Common myeloid progenitor, CD34-positive (primary cell): ENCODE results near the gene HOXC10.

Experiments used
- CTCF ChIA-PET: fragments of 350-600 bp; sonication (Branson Sonifier 250); formaldehyde crosslinking; loops from one replicate; lab custom pipeline; 2021; ENCODE audit warnings: antibody characterized with exemption; lab: Charles Lee
- POLR2A ChIA-PET: fragments of 350-600 bp; sonication (Branson Sonifier 250); formaldehyde crosslinking; loops from one replicate; lab custom pipeline; 2021; ENCODE audit warnings: antibody characterized with exemption; lab: Charles Lee
- DNase-seq, 3 donors: peaks; one replicate each; pipeline versions ENCODE4 v3.0.0 to v3.0.0-alpha.2; 2013
- H3K27ac ChIP-seq, 2 experiments: 1 replicate in 1 of 2; 2 replicates in 1 of 2; pipeline ENCODE4 v1.7.0; 2013; ENCODE audit warnings: inconsistent platforms in 2 of 2, low read length in 2 of 2, mild to moderate bottlenecking in 2 of 2, low read depth in 1 of 2, moderate library complexity in 1 of 2; ENCODE audit not compliant: severe bottlenecking in 2 of 2, insufficient read depth in 1 of 2, poor library complexity in 1 of 2
- H3K27me3 ChIP-seq, 5 experiments: replicated peaks in 2 of 5; 1 replicate in 3 of 5; 2 replicates in 2 of 5; pipeline versions ENCODE4 v1.6.1 to v1.7.0; 2013; ENCODE audit warnings: low read length in 4 of 5, mild to moderate bottlenecking in 2 of 5, moderate library complexity in 2 of 5, inconsistent platforms in 1 of 5; ENCODE audit not compliant: insufficient read depth in 5 of 5, control insufficient read depth in 4 of 5
- H3K36me3 ChIP-seq, 4 experiments: 1 replicate in 2 of 4; 2 replicates in 2 of 4; pipeline versions ENCODE4 v1.6.1 to v1.7.0; 2013; ENCODE audit warnings: low read length in 3 of 4, control low read depth in 1 of 4, mild to moderate bottlenecking in 1 of 4; ENCODE audit not compliant: control insufficient read depth in 4 of 4, insufficient read depth in 4 of 4
- H3K4me1 ChIP-seq, 4 experiments: 1 replicate in 3 of 4; 2 replicates in 1 of 4; pipeline versions ENCODE4 v1.6.1 to v1.7.1; 2013; ENCODE audit warnings: low read length in 3 of 4, mild to moderate bottlenecking in 3 of 4, control low read depth in 1 of 4, inconsistent platforms in 1 of 4, moderate library complexity in 1 of 4; ENCODE audit not compliant: control insufficient read depth in 4 of 4, insufficient read depth in 4 of 4; ENCODE audit errors: control extremely low read depth in 1 of 4
- H3K4me3 ChIP-seq, 7 experiments: 1 replicate in 4 of 7; 2 replicates in 3 of 7; pipeline versions ENCODE4 v1.5.1 to v1.7.0; 2013; ENCODE audit warnings: mild to moderate bottlenecking in 7 of 7, low read length in 6 of 7, moderate library complexity in 6 of 7, inconsistent platforms in 2 of 7, low read depth in 2 of 7, control low read depth in 1 of 7; ENCODE audit not compliant: insufficient read depth in 4 of 7, control insufficient read depth in 1 of 7; ENCODE audit errors: extremely low read depth in 1 of 7
- H3K9me3 ChIP-seq, 5 experiments: 1 replicate in 4 of 5; 2 replicates in 1 of 5; pipeline versions ENCODE4 v1.6.1 to v1.7.1; 2013; ENCODE audit warnings: low read length in 4 of 5, mild to moderate bottlenecking in 2 of 5, inconsistent platforms in 1 of 5, low read depth in 1 of 5, moderate library complexity in 1 of 5; ENCODE audit not compliant: control insufficient read depth in 4 of 5, insufficient read depth in 2 of 5; ENCODE audit errors: control extremely low read depth in 1 of 5
- WGBS: methylation state at CpG from one replicate; pipeline ENCODE4 v1.1.5; 2013; ENCODE audit not compliant: insufficient coverage; 5-methylcytosine and 5-hydroxymethylcytosine counted together

Gene HOXC10

DNA sequence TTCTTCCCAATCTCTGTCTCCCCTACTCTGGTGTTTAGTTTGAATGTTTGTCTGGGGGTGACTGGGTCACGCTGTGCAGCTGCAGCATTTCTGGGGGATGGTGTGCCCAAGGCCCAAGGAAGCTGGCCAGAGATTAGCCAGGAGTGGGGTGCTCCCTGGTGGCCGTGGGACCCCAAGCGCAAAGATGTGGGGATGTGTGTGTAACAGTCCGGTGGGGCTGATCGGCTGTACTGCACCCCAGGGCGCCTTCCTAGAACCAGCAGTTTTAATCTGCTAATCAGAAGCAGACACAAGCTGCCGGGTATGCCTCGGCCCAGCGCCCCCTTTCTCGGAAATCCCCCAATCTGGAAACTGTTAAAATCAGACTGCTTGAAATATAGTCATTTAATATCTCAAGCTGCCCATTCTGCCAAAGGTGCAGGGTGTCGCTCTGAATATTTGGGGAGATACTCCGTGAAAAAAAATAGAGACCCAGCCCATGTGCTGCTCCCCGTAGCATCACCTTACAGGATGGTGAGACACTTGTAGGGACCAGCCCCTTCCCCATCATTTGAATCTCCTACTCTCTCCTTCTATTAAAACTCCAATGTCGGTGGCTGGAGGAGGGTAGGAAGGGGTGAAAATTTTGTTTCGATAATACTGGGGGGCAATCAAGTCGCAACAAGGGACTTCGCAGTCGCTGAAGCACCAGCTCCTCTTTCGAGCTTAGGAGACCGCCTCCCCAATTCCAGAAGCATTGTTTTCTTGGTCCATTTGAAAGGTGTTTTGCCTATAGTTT lies 19.3 kb downstream of the HOXC10 start:
- Histone ChIP-seq H3K4me1 (peaks cover 0 to 21% (median 11%) of the 10 kb centered on the region in 4 experiments), H3K4me3 (no peak overlapping the region), H3K27ac (no peak overlapping the region), H3K36me3 (no peaks in the 10 kb centered on the region), H3K9me3 (no peaks in the 10 kb centered on the region), H3K27me3 (peaks cover 12 to 98% (median 60%) of the 10 kb centered on the region in 5 experiments)
- DNase-seq, result peak in 1 of 3 donors; percentile 44
- ChIA-PET CTCF (interaction anchor here (0.7 to 6.7 kb wide), 11 partner anchors 13 to 211 kb away, joined by 3 to 101 read pairs (median 5); partner anchors contain the start of gene HOXC12), POLR2A (no interaction called here)
- WGBS, result 26% methylated on average over 14 of the region's 20 CpGs

DNA sequence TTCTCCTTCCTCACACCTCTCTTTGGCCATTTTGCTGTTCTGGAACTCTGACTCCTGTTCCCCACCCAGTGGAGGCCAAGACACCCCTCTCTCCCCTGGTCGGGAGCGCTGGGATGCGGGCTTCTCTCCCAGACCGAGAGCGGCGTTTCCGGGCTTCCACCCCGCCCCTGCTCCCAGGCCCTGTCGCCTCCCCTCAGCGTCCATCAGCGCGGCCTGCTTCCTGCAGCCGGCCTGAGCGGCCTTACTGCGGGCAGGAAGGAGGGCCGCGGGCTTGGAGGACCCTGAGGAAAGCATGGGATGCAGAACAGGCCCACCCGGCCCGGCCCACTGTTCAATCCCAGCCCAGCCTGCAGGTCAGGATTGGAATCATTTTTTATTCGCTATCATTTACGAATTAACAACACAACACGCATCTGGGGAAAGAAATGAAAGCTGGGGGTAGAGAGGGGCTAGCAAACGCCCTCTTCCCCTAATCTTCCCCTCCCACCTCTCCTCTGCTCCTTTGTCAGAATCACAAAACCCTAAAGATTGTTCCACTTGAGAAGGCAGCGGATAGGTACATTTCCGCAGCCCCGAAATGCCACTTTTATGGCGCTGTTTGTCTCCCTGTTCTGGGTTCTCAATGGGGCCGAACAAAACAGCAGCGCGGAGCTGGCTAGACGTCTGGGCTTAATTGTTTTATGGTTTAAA lies 20.0 kb downstream of the HOXC10 start:
- Histone ChIP-seq H3K36me3 (no peaks in the 10 kb centered on the region), H3K4me3 (no peak overlapping the region), H3K4me1 (peaks cover 0 to 19% (median 10%) of the 10 kb centered on the region in 4 experiments), H3K27ac (no peak overlapping the region), H3K9me3 (no peaks in the 10 kb centered on the region), H3K27me3 (peaks cover 12 to 98% (median 63%) of the 10 kb centered on the region in 5 experiments)
- CTCF ChIA-PET, result interaction anchor here (1.0 to 6.7 kb wide), 11 partner anchors 17 to 210 kb away, joined by 3 to 101 read pairs (median 6); partner anchors contain the start of gene HOXC12
- 5% methylated on average over 25 of the region's 31 CpGs for WGBS
- POLR2A ChIA-PET, result no interaction called here
- no peak for DNase-seq

DNA sequence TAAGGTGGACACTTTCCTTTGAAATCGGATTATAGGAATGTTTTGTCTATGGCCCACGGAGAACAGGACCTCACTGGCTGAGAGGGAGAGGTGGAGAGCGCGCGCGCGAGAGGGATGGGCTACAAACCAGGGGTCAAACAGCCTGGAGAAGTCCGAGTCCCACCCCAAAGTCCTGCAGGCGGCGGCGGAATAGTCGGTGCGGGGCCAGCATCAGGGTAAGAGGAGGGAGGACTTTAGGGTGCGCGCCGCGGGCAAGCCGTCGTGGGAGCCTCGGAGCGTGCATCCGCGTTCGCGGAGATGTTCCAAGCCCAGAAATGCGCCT lies 20.5 kb downstream of the HOXC10 start:
- 5% methylated on average over 26 of the region's 26 CpGs for WGBS
- no peak overlapping the region for H3K27ac ChIP-seq
- H3K36me3 ChIP-seq, result no peaks in the 10 kb centered on the region
- ChIA-PET POLR2A (no interaction called here), CTCF (interaction anchor here (1.0 to 6.7 kb wide), 8 partner anchors 18 to 209 kb away, joined by 4 to 101 read pairs (median 8); no protein-coding TSS in a partner anchor)
- no peak overlapping the region for H3K4me3 ChIP-seq
- H3K27me3 ChIP-seq, result peaks cover 14 to 98% (median 64%) of the 10 kb centered on the region in 5 experiments
- no peak for DNase-seq
- H3K9me3 ChIP-seq, result no peaks in the 10 kb centered on the region
- peaks cover 0 to 13% (median 8%) of the 10 kb centered on the region in 4 experiments for H3K4me1 ChIP-seq

DNA sequence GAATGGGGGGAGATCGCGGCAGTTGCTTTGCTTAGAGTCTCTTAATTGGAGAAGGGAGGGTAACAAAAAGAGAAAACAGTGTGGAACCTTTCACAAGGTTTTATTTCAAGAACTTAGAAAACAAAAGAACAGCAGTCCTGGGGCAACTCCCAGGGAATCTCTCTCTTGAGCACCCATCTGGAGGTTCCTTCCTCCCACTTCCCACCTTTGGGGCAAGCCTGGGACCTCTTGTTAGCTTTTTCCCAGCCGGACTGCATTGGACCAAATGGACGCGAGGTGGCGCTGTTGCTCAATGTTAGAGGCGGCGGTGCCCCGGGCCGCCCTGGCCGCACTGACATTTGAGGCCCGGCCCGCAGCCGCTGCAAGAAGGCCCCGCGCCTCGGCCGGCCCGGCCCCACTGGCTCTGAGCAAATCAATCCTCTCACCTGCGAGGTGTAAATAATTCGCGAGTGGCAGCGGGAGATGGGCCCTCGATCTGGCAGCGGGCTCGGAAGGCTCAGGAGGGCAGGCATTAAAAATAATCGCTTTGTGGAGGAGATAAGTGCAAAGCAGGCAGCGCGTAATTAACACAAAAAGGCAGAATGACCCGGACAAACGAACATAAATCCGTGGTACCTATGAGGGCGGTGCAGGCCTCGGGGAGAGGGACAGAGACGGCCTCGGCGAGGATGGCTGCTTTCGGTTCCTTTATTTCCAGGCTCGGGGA lies 21.1 kb downstream of the HOXC10 start:
- Histone ChIP-seq H3K4me1 (peaks cover 0 to 13% (median 8%) of the 10 kb centered on the region in 4 experiments), H3K9me3 (no peaks in the 10 kb centered on the region), H3K27me3 (peaks cover 15 to 98% (median 67%) of the 10 kb centered on the region in 5 experiments), H3K36me3 (no peaks in the 10 kb centered on the region), H3K27ac (no peak overlapping the region), H3K4me3 (peak overlapping the region in 4 of 7 experiments; percentile 32 to 72 (median 60))
- ChIA-PET CTCF (interaction anchor here (1.0 to 6.7 kb wide), 11 partner anchors 10 to 209 kb away, joined by 4 to 101 read pairs (median 8); no protein-coding TSS in a partner anchor), POLR2A (interaction anchor here (1.2 kb wide), 1 partner anchor 202 kb away, joined by 3 read pairs; no protein-coding TSS in a partner anchor)
- peak; percentile 73 to 80 (median 79) for DNase-seq
- WGBS, result under 1% methylated on average over 37 of the region's 39 CpGs

DNA sequence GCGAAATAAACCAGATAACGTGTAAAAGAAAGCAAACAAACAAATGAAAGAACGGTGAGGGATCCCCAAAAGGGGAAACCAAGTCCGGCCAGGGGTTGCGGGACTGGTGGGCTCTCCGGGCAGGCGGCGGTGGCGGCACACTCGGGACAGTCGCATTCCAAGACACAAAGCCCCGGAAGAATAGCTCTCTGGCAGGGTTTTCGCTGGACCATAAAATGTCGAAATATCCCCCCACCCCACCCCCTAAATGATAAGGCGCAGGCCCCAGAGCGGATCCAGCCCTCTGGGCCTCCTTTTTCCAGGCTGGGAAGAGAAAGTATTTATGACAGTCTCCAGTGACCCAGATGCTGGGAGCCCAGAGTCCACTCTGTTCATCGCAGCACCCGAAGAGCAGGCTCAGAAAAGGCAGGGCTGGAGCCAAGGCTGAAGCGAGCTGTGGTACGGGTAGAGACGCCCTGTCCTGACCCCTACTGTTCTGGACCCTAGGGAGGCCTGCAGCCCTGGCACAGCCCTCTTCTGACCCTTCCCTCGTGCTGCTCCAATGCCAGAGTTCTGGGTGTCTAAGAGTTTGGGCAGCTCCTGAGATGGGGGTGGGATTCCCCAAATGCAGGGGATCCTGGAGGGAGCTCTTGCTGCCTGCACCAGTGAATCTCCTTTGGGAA lies 21.7 kb downstream of the HOXC10 start:
- no peak for DNase-seq
- H3K4me3 ChIP-seq, result peak overlapping the region in 4 of 7 experiments; percentile 32 to 72 (median 60)
- peaks cover 0 to 13% (median 8%) of the 10 kb centered on the region in 4 experiments for H3K4me1 ChIP-seq
- no peaks in the 10 kb centered on the region for H3K9me3 ChIP-seq
- ChIA-PET CTCF (interaction anchor here (0.6 to 6.7 kb wide), 16 partner anchors 9 to 208 kb away, joined by 3 to 101 read pairs (median 6); partner anchors contain the start of genes HOXC10 and HOXC5), POLR2A (interaction anchor here (1.2 kb wide), 1 partner anchor 201 kb away, joined by 3 read pairs; no protein-coding TSS in a partner anchor)
- peaks cover 17 to 98% (median 65%) of the 10 kb centered on the region in 5 experiments for H3K27me3 ChIP-seq
- 4% methylated on average over 14 of the region's 22 CpGs for WGBS
- no peaks in the 10 kb centered on the region for H3K36me3 ChIP-seq
- no peak overlapping the region for H3K27ac ChIP-seq
